Neuronal stem cell (in vitro differentiated cells): ENCODE data around the gene COL15A1.

Source experiments
- DNase-seq: peaks from one replicate; pipeline ENCODE4 v3.0.0-alpha.2; 2013; ENCODE audit warnings: low spot score
- H2AFZ ChIP-seq: one replicate; pipeline ENCODE4 v1.6.1; 2013; ENCODE audit warnings: mild to moderate bottlenecking, low read length, inconsistent platforms
- H2AK5ac ChIP-seq: 2 replicates; pipeline ENCODE4 v1.6.1; 2013; ENCODE audit warnings: low read depth, mild to moderate bottlenecking, inconsistent platforms, low read length, moderate library complexity, mixed read lengths
- H2BK120ac ChIP-seq: 2 replicates; pipeline ENCODE4 v1.6.1; 2013; ENCODE audit warnings: low read depth, mild to moderate bottlenecking, inconsistent platforms, low read length, moderate library complexity, mixed read lengths
- H2BK12ac ChIP-seq: one replicate; pipeline ENCODE4 v1.6.1; 2013; ENCODE audit warnings: low read length, inconsistent platforms
- H2BK15ac ChIP-seq: 2 replicates; pipeline ENCODE4 v1.6.1; 2013; ENCODE audit warnings: mild to moderate bottlenecking, low read length, inconsistent platforms, mixed read lengths
- H2BK5ac ChIP-seq: one replicate; pipeline ENCODE4 v1.6.1; 2013; ENCODE audit warnings: inconsistent platforms, mild to moderate bottlenecking, low read length, moderate library complexity
- H3K14ac ChIP-seq: one replicate; pipeline ENCODE4 v1.6.1; 2013; ENCODE audit warnings: low read length, inconsistent platforms
- H3K18ac ChIP-seq: 2 replicates; pipeline ENCODE4 v1.6.1; 2013; ENCODE audit warnings: low read length, inconsistent platforms
- H3K23ac ChIP-seq: 2 replicates; pipeline ENCODE4 v1.6.1; 2013; ENCODE audit warnings: low read depth, mild to moderate bottlenecking, mixed read lengths, low read length, inconsistent platforms; ENCODE audit not compliant: poor library complexity
- H3K27ac ChIP-seq: replicated peaks from 3 replicates; pipeline ENCODE4 v1.5.1; 2013; ENCODE audit warnings: low read length, inconsistent platforms
- H3K27me3 ChIP-seq, 3 experiments: 2 replicates each; pipeline ENCODE4 v1.6.1; 2013; ENCODE audit warnings: low read length in 3 of 3, mild to moderate bottlenecking in 2 of 3, inconsistent platforms in 1 of 3, low read depth in 1 of 3, mixed read lengths in 1 of 3, moderate library complexity in 1 of 3; ENCODE audit not compliant: control insufficient read depth in 3 of 3, insufficient read depth in 3 of 3
- H3K36me3 ChIP-seq, 2 donors: replicated peaks in 1 of 2; 2 replicates each; pipeline ENCODE4 v1.6.1; 2013; ENCODE audit warnings: low read length in 2 of 2; ENCODE audit not compliant: control insufficient read depth in 2 of 2, insufficient read depth in 2 of 2
- H3K4ac ChIP-seq: 2 replicates; pipeline ENCODE4 v1.6.1; 2013; ENCODE audit warnings: inconsistent platforms, mild to moderate bottlenecking, low read length, moderate library complexity
- H3K4me1 ChIP-seq, 2 donors: 1 replicate in 1 of 2; 2 replicates in 1 of 2; pipeline ENCODE4 v1.6.1; 2013; ENCODE audit warnings: low read length in 2 of 2, low read depth in 1 of 2; ENCODE audit not compliant: control insufficient read depth in 2 of 2, insufficient read depth in 1 of 2
- H3K4me2 ChIP-seq: one replicate; pipeline ENCODE4 v1.6.1; 2013; ENCODE audit warnings: mild to moderate bottlenecking, low read length, inconsistent platforms; ENCODE audit not compliant: insufficient read depth, poor library complexity, severe bottlenecking
- H3K4me3 ChIP-seq, 2 donors: 2 replicates each; pipeline ENCODE4 v1.5.1; 2013; ENCODE audit warnings: low read length in 2 of 2, mild to moderate bottlenecking in 2 of 2, inconsistent platforms in 1 of 2, moderate library complexity in 1 of 2
- H3K79me1 ChIP-seq: one replicate; pipeline ENCODE4 v1.6.1; 2013; ENCODE audit warnings: low read depth, mild to moderate bottlenecking, inconsistent platforms, low read length, moderate library complexity
- H3K9ac ChIP-seq: one replicate; pipeline ENCODE4 v1.6.1; 2013; ENCODE audit warnings: mild to moderate bottlenecking, low read depth, low read length, inconsistent platforms; ENCODE audit not compliant: poor library complexity
- H3K9me3 ChIP-seq, 2 donors: replicated peaks in 1 of 2; 2 replicates each; pipeline versions ENCODE3 to v1.6.1; 2013; ENCODE audit warnings: low read length in 2 of 2, mild to moderate bottlenecking in 2 of 2, inconsistent platforms in 1 of 2, low read depth in 1 of 2, mixed read lengths in 1 of 2, moderate library complexity in 1 of 2; ENCODE audit not compliant: control insufficient read depth in 2 of 2, insufficient read depth in 1 of 2
- H4K8ac ChIP-seq: one replicate; pipeline ENCODE4 v1.6.1; 2013; ENCODE audit warnings: low read depth, mild to moderate bottlenecking, inconsistent platforms, low read length, moderate library complexity
- H4K91ac ChIP-seq: one replicate; pipeline ENCODE4 v1.6.1; 2013; ENCODE audit warnings: low read length, low read depth, mild to moderate bottlenecking, inconsistent platforms; ENCODE audit not compliant: poor library complexity
- WGBS, 2 donors: extraction: QIAGEN DNeasy Blood & Tissue Kit; methylation state at CpG; one replicate each; pipeline ENCODE4 v1.1.7; 2013; ENCODE audit warnings: missing lambda C conversion rate in 2 of 2, mixed read lengths in 1 of 2; ENCODE audit not compliant: insufficient read length in 2 of 2, insufficient replicate concordance in 1 of 2; ENCODE audit errors: extremely low coverage in 2 of 2; 5-methylcytosine and 5-hydroxymethylcytosine counted together

Gene COL15A1

GRCh38 chr9:99049641-99050040, 105.9 kb downstream of the COL15A1 start:
- Histone ChIP-seq H3K27me3 (peaks cover 0 to 9% (median 0%) of the 10 kb centered on the region in 3 experiments), H3K9ac (no peak overlapping the region), H3K9me3 (peaks cover 0 to 7% of the 10 kb centered on the region in 2 donors), H3K4me1 (peaks cover 0 to 6% of the 10 kb centered on the region in 2 donors), H3K23ac (no peak overlapping the region), H2BK5ac (no peak overlapping the region), H3K27ac (no peak overlapping the region), H3K4ac (no peak overlapping the region), H3K36me3 (no peaks in the 10 kb centered on the region), H3K4me2 (no peak overlapping the region), H3K4me3 (no peak overlapping the region), H2BK12ac (no peak overlapping the region), H3K79me1 (no peaks in the 10 kb centered on the region), H4K91ac (no peak overlapping the region), H2AFZ (no peak overlapping the region), H2BK15ac (no peak overlapping the region), H2AK5ac (no peak overlapping the region), H3K18ac (no peak overlapping the region), H2BK120ac (no peak overlapping the region), H3K14ac (no peak overlapping the region), H4K8ac (no peak overlapping the region)
- DNase-seq, result no peak
- WGBS, 2 donors, result no CpG with 5 or more reads among the region's 4 CpGs

- H3K36me3 ChIP-seq, result no peaks in the 10 kb centered on the region
- H3K4me2 ChIP-seq, result no peak overlapping the region
- H3K4ac ChIP-seq, result no peak overlapping the region
- no peak overlapping the region for H3K23ac ChIP-seq
- no peak overlapping the region for H2BK12ac ChIP-seq
- H2BK15ac ChIP-seq, result no peak overlapping the region
- no peak overlapping the region for H2BK5ac ChIP-seq
- H2AK5ac ChIP-seq, result no peak overlapping the region
- H3K27me3 ChIP-seq, result peaks cover 0 to 9% (median 0%) of the 10 kb centered on the region in 3 experiments
- no peak overlapping the region for H4K8ac ChIP-seq
- H4K91ac ChIP-seq, result no peak overlapping the region
- no CpG with 5 or more reads among the region's 10 CpGs for WGBS, 2 donors
- no peak overlapping the region for H3K14ac ChIP-seq
- H2AFZ ChIP-seq, result no peak overlapping the region
- H3K9me3 ChIP-seq, result no peaks in the 10 kb centered on the region
- H3K18ac ChIP-seq, result peak overlapping the region; percentile 25
- H3K27ac ChIP-seq, result no peak overlapping the region
- no peak overlapping the region for H3K9ac ChIP-seq
- no peak for DNase-seq
- no peak overlapping the region for H2BK120ac ChIP-seq
- H3K79me1 ChIP-seq, result no peaks in the 10 kb centered on the region
- peaks cover 0 to 6% of the 10 kb centered on the region in 2 donors for H3K4me1 ChIP-seq
- H3K4me3 ChIP-seq, result no peak overlapping the region
Measured at GRCh38 chr9:99050292-99050911, 106.7 kb downstream of the COL15A1 start.

- no peak overlapping the region for H3K23ac ChIP-seq
- H3K27me3 ChIP-seq, result peaks cover 0 to 9% (median 0%) of the 10 kb centered on the region in 3 experiments
- H2AFZ ChIP-seq, result no peak overlapping the region
- no peak overlapping the region for H3K4ac ChIP-seq
- peak overlapping the region; percentile 25 for H3K18ac ChIP-seq
- WGBS, 2 donors, result no CpG with 5 or more reads among the region's 4 CpGs
- no peak overlapping the region for H4K91ac ChIP-seq
- H3K9me3 ChIP-seq, result no peaks in the 10 kb centered on the region
- H2AK5ac ChIP-seq, result no peak overlapping the region
- H3K14ac ChIP-seq, result no peak overlapping the region
- H3K4me1 ChIP-seq, result peaks cover 0 to 6% of the 10 kb centered on the region in 2 donors
- H2BK5ac ChIP-seq, result no peak overlapping the region
- no peak overlapping the region for H3K9ac ChIP-seq
- H4K8ac ChIP-seq, result no peak overlapping the region
- H3K36me3 ChIP-seq, result no peaks in the 10 kb centered on the region
- H3K4me2 ChIP-seq, result no peak overlapping the region
- H2BK12ac ChIP-seq, result no peak overlapping the region
- no peak overlapping the region for H3K4me3 ChIP-seq
- no peak for DNase-seq
- no peak overlapping the region for H2BK120ac ChIP-seq
- H3K79me1 ChIP-seq, result no peaks in the 10 kb centered on the region
- H2BK15ac ChIP-seq, result no peak overlapping the region
- no peak overlapping the region for H3K27ac ChIP-seq
Measured at GRCh38 chr9:99050924-99051323, 107.2 kb downstream of the COL15A1 start.

GRCh38 chr9:99051406-99051805, 107.7 kb downstream of the COL15A1 start:
- Histone ChIP-seq H4K8ac (no peak overlapping the region), H3K4me1 (peaks cover 0 to 5% of the 10 kb centered on the region in 2 donors), H3K4me2 (no peak overlapping the region), H3K9ac (no peak overlapping the region), H2AK5ac (no peak overlapping the region), H3K4ac (no peak overlapping the region), H3K9me3 (no peaks in the 10 kb centered on the region), H3K18ac (no peak overlapping the region), H2AFZ (no peak overlapping the region), H3K14ac (no peak overlapping the region), H3K23ac (no peak overlapping the region), H2BK12ac (no peak overlapping the region), H3K27me3 (peaks cover 0 to 9% (median 0%) of the 10 kb centered on the region in 3 experiments), H3K79me1 (no peaks in the 10 kb centered on the region), H3K36me3 (no peaks in the 10 kb centered on the region), H2BK15ac (no peak overlapping the region), H4K91ac (no peak overlapping the region), H3K4me3 (no peak overlapping the region), H2BK120ac (no peak overlapping the region), H3K27ac (no peak overlapping the region), H2BK5ac (no peak overlapping the region)
- no CpG with 5 or more reads among the region's 3 CpGs for WGBS, 2 donors
- DNase-seq, result no peak
